Gastroesophageal sphincter (tissue), 3 donors: Measurements from ENCODE around the gene CENPU.
"Not testable (repeated sequence)": the region's sequence is repeated elsewhere in the genome, so short reads cannot be mapped to it uniquely, and the experiment has no call there.

ENCODE experiments used
- CTCF ChIP-seq, 4 experiments: fragments of 200-600 bp in 2 of 4; fragments of 450-650 bp in 2 of 4; sonication (generic) in 1 of 4; IDR thresholded peaks; one replicate each; pipeline ENCODE4 v1.5.1; 2017 to 2019; ENCODE audit warnings: antibody characterized with exemption in 4 of 4, mild to moderate bottlenecking in 2 of 4, moderate library complexity in 2 of 4
- POLR2A ChIP-seq, 2 donors: fragments of 450-650 bp; IDR thresholded peaks; one replicate each; pipeline ENCODE4 v1.6.1; 2017; ENCODE audit warnings: antibody characterized with exemption in 2 of 2, mild to moderate bottlenecking in 2 of 2, moderate library complexity in 1 of 2

- TF ChIP-seq POLR2A, CTCF (IDR thresholded peaks at IDR 0.05): not testable (repeated sequence)
These were observed 76.1 kb downstream of the CENPU start for GRCh38 chr4:184657820-184658219.
